ENCODE measurements around the gene LEAP2. TPM values are rescaled to one million over a fixed set of nuclear protein-coding genes. Genes with fewer than 3 reads are reported as not detected.

LEAP2 gene
- total and polyA plus RNA-seq, 2 donors (not counting 1 experiment from before 2014, with no cell fraction given) = 2.2 to 5.4 TPM

GRCh38 chr5:132856011-132856410 is 17.5 kb upstream of the LEAP2 start:
- H3K9me3 ChIP-seq (ENCODE audit: control extremely low read depth in 1 of 3, control insufficient read depth in 2 of 3, insufficient read depth in 1 of 3, low read length in 2 of 3) = no peaks in the 10 kb centered on the region
- no peak for TF ChIP-seq EZH2 (IDR thresholded peaks at IDR 0.05; ENCODE audit: borderline replicate concordance, insufficient read depth, low read depth, low read length, poor library complexity, severe bottlenecking)
- Mint-ChIP-seq H3K4me3 (no peak overlapping the region), H3K9me3 (ENCODE audit: insufficient read depth) (no peaks in the 10 kb centered on the region), H3K4me1 (no peaks in the 10 kb centered on the region), H3K27ac (no peak overlapping the region), H3K27me3 (peaks cover 17% of the 10 kb centered on the region)
- intact Hi-C loops (cut with micrococcal nuclease) = no loop called here
- H3K79me2 ChIP-seq (ENCODE audit: control insufficient read depth, insufficient read depth, low read length) = no peaks in the 10 kb centered on the region
- H3K27me3 ChIP-seq (replicated peaks in 1 of 4; ENCODE audit: control extremely low read depth in 1 of 4, control insufficient read depth in 3 of 4, insufficient read depth in 4 of 4, low read length in 3 of 4) = peaks cover 0 to 4% (median 0%) of the 10 kb centered on the region in 4 experiments
- H4K20me1 ChIP-seq (ENCODE audit: control insufficient read depth, insufficient read depth, low read length, poor library complexity, severe bottlenecking) = no peaks in the 10 kb centered on the region
- POLR2A ChIA-PET = no interaction called here
- H3K9ac ChIP-seq (ENCODE audit: low read length) = no peak overlapping the region
- no peak overlapping the region for H2AFZ ChIP-seq (ENCODE audit: insufficient read depth, low read depth, low read length, poor library complexity, severe bottlenecking)
- 100% methylated on average over 1 of the region's 3 CpGs for WGBS (ENCODE audit: insufficient coverage)
- no peak overlapping the region for H3K4me3 ChIP-seq (ENCODE audit: control extremely low read depth in 1 of 5, extremely low read depth in 1 of 5, insufficient read depth in 1 of 5, low read depth in 2 of 5, low read length in 4 of 5)
- no peak for DNase-seq
- H3K4me1 ChIP-seq (ENCODE audit: control insufficient read depth in 2 of 2, insufficient read depth in 2 of 2, low read length in 2 of 2) = no peaks in the 10 kb centered on the region
- no peak overlapping the region for H3K27ac ChIP-seq (ENCODE audit: low read length in 2 of 2)
- H3K4me2 ChIP-seq (replicated peaks; ENCODE audit: low read depth, low read length, poor library complexity, severe bottlenecking) = no peak overlapping the region
- CTCF ChIA-PET = no interaction called here
- no peak for ATAC-seq (ENCODE audit: low read depth)
- H3K36me3 ChIP-seq (replicated peaks in 1 of 2; ENCODE audit: control extremely low read depth in 1 of 2, control insufficient read depth in 1 of 2, extremely low read depth in 1 of 2, insufficient read depth in 2 of 2, low read length in 1 of 2) = no peaks in the 10 kb centered on the region

GRCh38 chr5:132859889-132860437 is 13.5 kb upstream of the LEAP2 start:
- Histone ChIP-seq H2AFZ (ENCODE audit: insufficient read depth, low read depth, low read length, poor library complexity, severe bottlenecking) (no peak overlapping the region), H3K79me2 (ENCODE audit: control insufficient read depth, insufficient read depth, low read length) (no peaks in the 10 kb centered on the region), H3K4me3 (ENCODE audit: control extremely low read depth in 1 of 5, extremely low read depth in 1 of 5, insufficient read depth in 1 of 5, low read depth in 2 of 5, low read length in 4 of 5) (no peak overlapping the region), H3K27ac (ENCODE audit: low read length in 2 of 2) (no peak overlapping the region), H3K9ac (ENCODE audit: low read length) (no peak overlapping the region), H3K4me2 (replicated peaks; ENCODE audit: low read depth, low read length, poor library complexity, severe bottlenecking) (no peak overlapping the region), H3K9me3 (ENCODE audit: control extremely low read depth in 1 of 3, control insufficient read depth in 2 of 3, insufficient read depth in 1 of 3, low read length in 2 of 3) (no peaks in the 10 kb centered on the region), H3K4me1 (ENCODE audit: control insufficient read depth in 2 of 2, insufficient read depth in 2 of 2, low read length in 2 of 2) (no peaks in the 10 kb centered on the region), H3K36me3 (replicated peaks in 1 of 2; ENCODE audit: control extremely low read depth in 1 of 2, control insufficient read depth in 1 of 2, extremely low read depth in 1 of 2, insufficient read depth in 2 of 2, low read length in 1 of 2) (no peaks in the 10 kb centered on the region), H4K20me1 (ENCODE audit: control insufficient read depth, insufficient read depth, low read length, poor library complexity, severe bottlenecking) (no peaks in the 10 kb centered on the region), H3K27me3 (replicated peaks in 1 of 4; ENCODE audit: control extremely low read depth in 1 of 4, control insufficient read depth in 3 of 4, insufficient read depth in 4 of 4, low read length in 3 of 4) (peaks cover 0 to 4% (median 0%) of the 10 kb centered on the region in 4 experiments)
- ATAC-seq (ENCODE audit: low read depth) (no peak), DNase-seq (no peak)
- no peak overlapping the region for H3K27ac Mint-ChIP-seq
- no peaks in the 10 kb centered on the region for H3K9me3 Mint-ChIP-seq (ENCODE audit: insufficient read depth)
- peaks cover 12% of the 10 kb centered on the region for H3K27me3 Mint-ChIP-seq
- ChIA-PET POLR2A (no interaction called here), CTCF (interaction anchor here (1.9 kb wide), 1 partner anchor 23 kb away, joined by 4 read pairs; no protein-coding TSS in a partner anchor)
- no CpG with 5 or more reads among the region's 2 CpGs for WGBS (ENCODE audit: insufficient coverage)
- intact Hi-C loops (cut with micrococcal nuclease) = no loop called here
- TF ChIP-seq, protein P1, sequence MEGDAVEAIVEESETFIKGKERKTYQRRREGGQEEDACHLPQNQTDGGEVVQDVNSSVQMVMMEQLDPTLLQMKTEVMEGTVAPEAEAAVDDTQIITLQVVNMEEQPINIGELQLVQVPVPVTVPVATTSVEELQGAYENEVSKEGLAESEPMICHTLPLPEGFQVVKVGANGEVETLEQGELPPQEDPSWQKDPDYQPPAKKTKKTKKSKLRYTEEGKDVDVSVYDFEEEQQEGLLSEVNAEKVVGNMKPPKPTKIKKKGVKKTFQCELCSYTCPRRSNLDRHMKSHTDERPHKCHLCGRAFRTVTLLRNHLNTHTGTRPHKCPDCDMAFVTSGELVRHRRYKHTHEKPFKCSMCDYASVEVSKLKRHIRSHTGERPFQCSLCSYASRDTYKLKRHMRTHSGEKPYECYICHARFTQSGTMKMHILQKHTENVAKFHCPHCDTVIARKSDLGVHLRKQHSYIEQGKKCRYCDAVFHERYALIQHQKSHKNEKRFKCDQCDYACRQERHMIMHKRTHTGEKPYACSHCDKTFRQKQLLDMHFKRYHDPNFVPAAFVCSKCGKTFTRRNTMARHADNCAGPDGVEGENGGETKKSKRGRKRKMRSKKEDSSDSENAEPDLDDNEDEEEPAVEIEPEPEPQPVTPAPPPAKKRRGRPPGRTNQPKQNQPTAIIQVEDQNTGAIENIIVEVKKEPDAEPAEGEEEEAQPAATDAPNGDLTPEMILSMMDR (IDR thresholded peaks at IDR 0.05) = no peak
- TF ChIP-seq EZH2 (IDR thresholded peaks at IDR 0.05; ENCODE audit: borderline replicate concordance, insufficient read depth, low read depth, low read length, poor library complexity, severe bottlenecking) = no peak
- no peaks in the 10 kb centered on the region for H3K4me1 Mint-ChIP-seq
- no peak overlapping the region for H3K4me3 Mint-ChIP-seq
